Hepatocyte (in vitro differentiated cells): ENCODE results near the gene C5orf24. TPM values are rescaled to one million over a fixed set of nuclear protein-coding genes. Genes with fewer than 3 reads are reported as not detected.
"Not testable (repeated sequence)": the region's sequence is repeated elsewhere in the genome, so short reads cannot be mapped to it uniquely, and the experiment has no call there.

Source experiments
- DNase-seq: peaks from one replicate; pipeline ENCODE4 v3.0.0-alpha.2; 2016; ENCODE audit warnings: low spot score
- H2AFZ ChIP-seq: fragments of 200-600 bp; sonication (generic); 2 replicates; pipeline ENCODE4 v1.6.0; 2016; ENCODE audit warnings: antibody characterized with exemption, mild to moderate bottlenecking
- H3K27ac ChIP-seq: fragments of 200-600 bp; sonication (generic); 2 replicates; pipeline ENCODE4 v1.5.1; 2016; ENCODE audit warnings: mild to moderate bottlenecking
- H3K27me3 ChIP-seq: fragments of 200-600 bp; sonication (generic); 2 replicates; pipeline ENCODE4 v1.6.1; 2016
- H3K36me3 ChIP-seq: fragments of 200-600 bp; sonication (generic); replicated peaks from 2 replicates; pipeline ENCODE4 v1.5.1; 2016; ENCODE audit warnings: low read depth; ENCODE audit not compliant: insufficient read depth
- H3K4me1 ChIP-seq: fragments of 200-600 bp; sonication (generic); 2 replicates; pipeline ENCODE4 v1.5.1; 2016; ENCODE audit warnings: mild to moderate bottlenecking, moderate library complexity; ENCODE audit not compliant: insufficient read depth
- H3K4me2 ChIP-seq: fragments of 200-600 bp; sonication (generic); 2 replicates; pipeline ENCODE4 v1.6.0; 2016
- H3K4me3 ChIP-seq: fragments of 200-600 bp; sonication (generic); 2 replicates; pipeline ENCODE4 v1.5.1; 2016; ENCODE audit warnings: mild to moderate bottlenecking
- H3K79me2 ChIP-seq: fragments of 200-600 bp; sonication (generic); 2 replicates; pipeline ENCODE4 v1.6.0; 2017; ENCODE audit warnings: mild to moderate bottlenecking
- H3K9me2 ChIP-seq: fragments of 200-600 bp; sonication (generic); replicated peaks from 2 replicates; pipeline ENCODE4 v1.6.0; 2017; ENCODE audit warnings: mild to moderate bottlenecking; ENCODE audit not compliant: insufficient read depth
- H3K9me3 ChIP-seq: fragments of 200-600 bp; sonication (generic); 2 replicates; pipeline ENCODE4 v1.5.1; 2016; ENCODE audit warnings: low read depth, mild to moderate bottlenecking
- H4K20me1 ChIP-seq: fragments of 200-600 bp; sonication (generic); 2 replicates; pipeline ENCODE4 v1.6.0; 2016; ENCODE audit warnings: mild to moderate bottlenecking; ENCODE audit not compliant: insufficient read depth, poor library complexity, severe bottlenecking
- EZH2 ChIP-seq: fragments of 200-600 bp; sonication (generic); IDR thresholded peaks from 2 replicates; pipeline ENCODE4 v1.6.1; 2016; ENCODE audit warnings: antibody characterized with exemption, mild to moderate bottlenecking, borderline replicate concordance
- EZH2phosphoT487 ChIP-seq: fragments of 200-600 bp; sonication (generic); IDR thresholded peaks from one replicate; pipeline ENCODE4 v1.6.1; 2018; ENCODE audit warnings: antibody characterized with exemption, mild to moderate bottlenecking, low read depth, moderate library complexity; ENCODE audit not compliant: unreplicated experiment, severe bottlenecking
- WGBS: methylation state at CpG from one replicate; pipeline ENCODE4 v1.1.6; 2016; ENCODE audit warnings: low lambda C conversion rate; ENCODE audit errors: missing lambda C conversion rate; 5-methylcytosine and 5-hydroxymethylcytosine counted together
- polyA plus RNA-seq: library from polyadenylated mRNA; unstranded; fragments of >200 nt; fragmentation: Nextera tagmentation; extraction: Ambion mirVana; gene quantifications from 2 replicates; pipeline ENCODE4 v1.2.1, GENCODE V29; 2016
- total RNA-seq: library from RNA; depleted of rRNA; stranded (reverse); fragments of >200 nt; gene quantifications from 2 replicates; pipeline ENCODE4 v1.2.3, GENCODE V29; 2014
- TF ChIP-seq, protein P1 (sequence below): fragments of 200-600 bp; sonication (generic); IDR thresholded peaks from 2 replicates; pipeline ENCODE4 v1.5.1; 2016; ENCODE audit warnings: antibody characterized with exemption, mild to moderate bottlenecking; ENCODE audit not compliant: poor library complexity

The C5orf24 gene
- total and polyA plus RNA-seq, 2 experiments from 2014 or later = 29.2 to 67.0 TPM

DNA sequence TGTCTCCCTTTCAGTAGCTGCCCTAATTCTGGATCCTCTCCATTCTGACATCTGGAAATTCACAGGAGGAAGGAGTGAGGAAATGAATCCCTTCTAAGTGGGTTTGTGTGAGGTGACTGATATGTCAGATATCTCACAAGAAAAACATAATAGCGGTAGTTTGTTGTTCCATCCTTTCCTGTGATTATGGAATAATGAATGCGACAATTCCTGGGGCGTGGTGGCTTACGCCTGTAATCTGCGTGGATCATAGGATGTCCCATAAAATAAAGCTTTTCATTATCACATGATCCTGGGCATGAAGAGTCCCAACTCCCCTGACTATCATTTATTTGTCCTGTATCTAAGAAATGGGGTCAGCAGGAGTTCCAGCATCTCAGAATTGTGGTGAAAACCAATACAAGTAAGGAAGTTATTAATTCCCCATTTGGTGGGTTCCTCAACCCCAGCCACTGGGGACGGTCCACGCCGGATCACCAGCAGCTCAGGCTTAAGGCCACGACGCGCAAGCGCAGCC, 375 bp upstream of the C5orf24 start:
- no peak overlapping the region for H3K4me3 ChIP-seq
- no peaks in the 10 kb centered on the region for H3K36me3 ChIP-seq
- TF ChIP-seq, protein P1, sequence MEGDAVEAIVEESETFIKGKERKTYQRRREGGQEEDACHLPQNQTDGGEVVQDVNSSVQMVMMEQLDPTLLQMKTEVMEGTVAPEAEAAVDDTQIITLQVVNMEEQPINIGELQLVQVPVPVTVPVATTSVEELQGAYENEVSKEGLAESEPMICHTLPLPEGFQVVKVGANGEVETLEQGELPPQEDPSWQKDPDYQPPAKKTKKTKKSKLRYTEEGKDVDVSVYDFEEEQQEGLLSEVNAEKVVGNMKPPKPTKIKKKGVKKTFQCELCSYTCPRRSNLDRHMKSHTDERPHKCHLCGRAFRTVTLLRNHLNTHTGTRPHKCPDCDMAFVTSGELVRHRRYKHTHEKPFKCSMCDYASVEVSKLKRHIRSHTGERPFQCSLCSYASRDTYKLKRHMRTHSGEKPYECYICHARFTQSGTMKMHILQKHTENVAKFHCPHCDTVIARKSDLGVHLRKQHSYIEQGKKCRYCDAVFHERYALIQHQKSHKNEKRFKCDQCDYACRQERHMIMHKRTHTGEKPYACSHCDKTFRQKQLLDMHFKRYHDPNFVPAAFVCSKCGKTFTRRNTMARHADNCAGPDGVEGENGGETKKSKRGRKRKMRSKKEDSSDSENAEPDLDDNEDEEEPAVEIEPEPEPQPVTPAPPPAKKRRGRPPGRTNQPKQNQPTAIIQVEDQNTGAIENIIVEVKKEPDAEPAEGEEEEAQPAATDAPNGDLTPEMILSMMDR = no peak
- TF ChIP-seq EZH2phosphoT487 = no peak
- TF ChIP-seq EZH2 = no peak
- WGBS = 22% methylated on average over 12 of the region's 12 CpGs
- peak overlapping the region; percentile 39 for H2AFZ ChIP-seq
- peak overlapping the region; percentile 84 for H3K4me2 ChIP-seq
- no peak for DNase-seq
- peak overlapping the region; percentile 98 for H3K27ac ChIP-seq
- no peaks in the 10 kb centered on the region for H3K27me3 ChIP-seq
- H4K20me1 ChIP-seq = peaks cover 6% of the 10 kb centered on the region
- H3K9me2 ChIP-seq = no peaks in the 10 kb centered on the region
- H3K4me1 ChIP-seq = peaks cover 17% of the 10 kb centered on the region
- H3K79me2 ChIP-seq = peaks cover 40% of the 10 kb centered on the region
- H3K9me3 ChIP-seq = no peaks in the 10 kb centered on the region

DNA sequence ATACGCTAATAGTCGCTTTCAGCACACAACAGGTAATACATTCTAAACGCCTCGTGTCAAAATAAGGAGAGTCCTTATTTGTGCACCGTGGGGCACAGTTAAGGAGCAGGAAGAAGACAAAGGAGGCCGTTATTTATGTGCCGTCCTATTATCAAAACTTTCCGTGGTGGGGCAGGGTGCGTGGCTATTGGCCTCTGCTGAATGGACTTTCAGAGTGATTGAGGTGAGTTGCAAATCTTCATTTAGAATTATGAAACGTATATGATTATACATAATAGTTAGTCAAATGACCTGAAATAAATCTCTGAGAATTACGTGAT, 833 bp downstream of the C5orf24 start:
- Histone ChIP-seq H3K27me3 (no peaks in the 10 kb centered on the region), H4K20me1 (peaks cover 14% of the 10 kb centered on the region), H3K4me1 (peaks cover 17% of the 10 kb centered on the region), H3K9me3 (no peaks in the 10 kb centered on the region), H3K4me2 (peak overlapping the region; percentile 84), H3K79me2 (peaks cover 52% of the 10 kb centered on the region), H3K27ac (peak overlapping the region; percentile 98), H3K36me3 (no peaks in the 10 kb centered on the region), H2AFZ (peak overlapping the region; percentile 68), H3K4me3 (peak overlapping the region; percentile 82), H3K9me2 (no peaks in the 10 kb centered on the region)
- peak; percentile 24 for DNase-seq
- 1% methylated on average over 11 of the region's 11 CpGs for WGBS
- TF ChIP-seq EZH2 (no peak), EZH2phosphoT487 (no peak)
- TF ChIP-seq, protein P1 = no peak

DNA sequence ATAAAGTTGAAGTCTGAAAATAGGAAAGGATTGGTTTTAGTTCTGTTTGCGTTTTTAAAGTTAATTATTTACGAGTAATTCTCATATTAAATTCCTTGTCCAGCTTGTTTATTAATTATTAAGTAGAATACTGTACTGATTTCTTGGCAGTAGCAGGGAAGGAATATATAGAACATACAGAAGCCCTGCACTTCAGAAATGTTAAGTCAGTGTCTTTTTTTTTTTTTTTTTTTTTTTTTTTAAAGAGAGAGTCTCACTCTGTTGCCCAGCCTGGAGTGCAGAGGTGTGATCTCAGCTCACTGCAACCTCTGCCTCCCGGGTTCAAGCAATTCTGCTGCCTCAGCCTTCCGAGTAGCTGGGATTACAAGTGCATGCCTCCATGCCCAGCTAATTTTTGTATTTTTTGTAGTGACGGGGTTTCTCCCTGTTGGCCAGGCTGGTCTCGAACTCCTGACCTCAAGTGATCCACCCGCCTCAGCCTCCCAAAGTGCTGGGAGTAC, 3.7 kb downstream of the C5orf24 start:
- H3K79me2 ChIP-seq = peaks cover 80% of the 10 kb centered on the region
- not testable (repeated sequence) for H3K36me3 ChIP-seq, H3K27me3 ChIP-seq, H2AFZ ChIP-seq, H3K4me3 ChIP-seq, H3K9me2 ChIP-seq, DNase-seq, H3K27ac ChIP-seq, H3K9me3 ChIP-seq
- H4K20me1 ChIP-seq = peaks cover 21% of the 10 kb centered on the region
- H3K4me2 ChIP-seq = peak overlapping the region; percentile 43
- H3K4me1 ChIP-seq = peaks cover 17% of the 10 kb centered on the region
- WGBS = 92% methylated on average over 7 of the region's 7 CpGs

DNA sequence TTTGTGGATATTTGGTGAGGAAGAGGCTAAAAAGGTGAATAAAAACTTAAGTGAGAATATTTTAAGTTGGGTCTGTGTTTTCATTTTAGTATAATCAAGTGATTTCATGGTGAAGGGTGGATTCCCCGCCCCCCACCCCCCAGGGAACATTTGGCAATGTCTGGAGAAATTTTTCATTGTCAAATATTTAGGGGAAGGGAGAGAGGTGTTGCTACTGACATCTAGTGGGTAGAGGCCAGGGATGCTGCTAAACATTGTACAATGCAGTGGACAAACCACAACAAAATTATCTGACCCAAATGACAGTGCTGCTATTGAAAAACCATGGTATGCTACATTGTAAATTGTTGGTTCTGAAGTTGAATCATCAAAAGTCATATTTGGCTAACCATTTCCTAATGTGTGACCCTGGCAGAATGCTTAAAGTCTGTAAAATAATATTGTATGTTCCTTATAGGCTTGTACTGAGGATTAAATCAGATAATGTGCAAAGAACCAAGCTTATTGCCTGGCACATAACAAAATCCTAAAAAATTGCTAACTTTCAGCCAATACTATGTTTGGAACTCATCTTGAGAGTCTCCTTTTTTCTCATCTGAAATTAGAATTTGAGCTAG, 5.6 kb downstream of the C5orf24 start:
- Histone ChIP-seq H4K20me1 (peaks cover 28% of the 10 kb centered on the region), H3K36me3 (no peaks in the 10 kb centered on the region), H3K4me2 (no peak overlapping the region), H3K4me1 (peaks cover 11% of the 10 kb centered on the region), H2AFZ (no peak overlapping the region), H3K9me3 (no peaks in the 10 kb centered on the region), H3K27me3 (no peaks in the 10 kb centered on the region), H3K27ac (no peak overlapping the region), H3K9me2 (no peaks in the 10 kb centered on the region), H3K79me2 (peaks cover 98% of the 10 kb centered on the region), H3K4me3 (no peak overlapping the region)
- 92% methylated on average over 1 of the region's 1 CpG for WGBS
- DNase-seq = no peak
- TF ChIP-seq, protein P1 = peak; percentile 41
- TF ChIP-seq EZH2 (no peak), EZH2phosphoT487 (no peak)

DNA sequence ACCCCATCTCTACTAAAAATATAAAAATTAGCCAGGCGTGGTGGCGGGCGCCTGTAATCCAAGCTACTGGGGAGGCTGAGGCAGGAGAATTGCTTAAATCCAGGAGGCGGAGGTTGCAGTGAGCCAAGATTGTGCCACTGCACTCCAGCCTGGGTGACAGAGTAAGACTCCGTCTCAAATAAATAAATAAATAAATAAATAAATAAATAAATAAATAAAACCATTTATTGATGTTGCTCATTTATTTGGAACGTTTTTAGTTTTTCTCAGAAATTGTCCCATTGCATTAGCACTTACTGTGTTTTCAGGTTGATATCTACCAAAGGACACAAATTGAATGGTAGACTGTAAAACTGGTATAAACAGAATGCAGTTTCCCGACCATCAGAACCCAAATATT, 10.7 kb downstream of the C5orf24 start:
- not testable (repeated sequence) for H3K36me3 ChIP-seq, H3K4me2 ChIP-seq, H3K9me2 ChIP-seq, H3K27ac ChIP-seq, H3K4me1 ChIP-seq, H2AFZ ChIP-seq, H3K27me3 ChIP-seq, H3K9me3 ChIP-seq, DNase-seq, H3K4me3 ChIP-seq
- peaks cover 16% of the 10 kb centered on the region for H4K20me1 ChIP-seq
- H3K79me2 ChIP-seq = peaks cover 63% of the 10 kb centered on the region
- 96% methylated on average over 7 of the region's 7 CpGs for WGBS
